HEK293 (cell line): ENCODE data around the gene AGR2.

ENCODE experiments used
- CTCF ChIA-PET: fragments of 350-600 bp; formaldehyde crosslinking; extraction: SDS; loops from one replicate; lab custom pipeline; 2021; ENCODE audit warnings: antibody characterized with exemption; lab: Yijun Ruan, JAX
- POLR2A ChIA-PET: fragments of 300-600 bp; formaldehyde crosslinking; extraction: SDS; loops from one replicate; lab custom pipeline; 2020; ENCODE audit warnings: antibody characterized with exemption, inconsistent platforms; lab: Yijun Ruan, JAX
- H3K27ac ChIP-seq: fragments of 200-500 bp; sonication (Bioruptor generic); 2 replicates; pipeline ENCODE4 v1.5.1; 2014; ENCODE audit warnings: low read depth, low read length, control low read depth, inconsistent platforms; ENCODE audit errors: extremely low read depth
- H3K36me3 ChIP-seq, 2 experiments: fragments of 200-500 bp in 1 of 2; sonication (Bioruptor generic) in 1 of 2; 1 replicate in 1 of 2; 2 replicates in 1 of 2; pipeline ENCODE4 v1.5.1; 2014 to 2017; ENCODE audit warnings: inconsistent platforms in 2 of 2, low read length in 2 of 2; ENCODE audit not compliant: control insufficient read depth in 2 of 2, insufficient read depth in 1 of 2
- H3K4me1 ChIP-seq: fragments of 200-500 bp; sonication (Bioruptor generic); 2 replicates; pipeline ENCODE4 v1.5.1; 2014; ENCODE audit warnings: mild to moderate bottlenecking, low read length, inconsistent platforms; ENCODE audit not compliant: control insufficient read depth, insufficient read depth
- H3K4me3 ChIP-seq: 2 replicates; pipeline ENCODE4 v1.5.1; 2011; ENCODE audit warnings: low read depth, mild to moderate bottlenecking, control low read depth, low read length, moderate library complexity
- H3K9me3 ChIP-seq: fragments of 200-500 bp; sonication (Bioruptor generic); 2 replicates; pipeline ENCODE4 v1.5.1; 2014; ENCODE audit warnings: low read depth, low read length, inconsistent platforms; ENCODE audit not compliant: control insufficient read depth, insufficient read depth
- HOXA7 ChIP-seq: sonication (generic); formaldehyde crosslinking; IDR thresholded peaks from 2 replicates; pipeline ENCODE4 v1.8.1; 2022; ENCODE audit warnings: missing genetic modification reagents, borderline replicate concordance
- KLF8 ChIP-seq: fragments of 450-650 bp; formaldehyde crosslinking; IDR thresholded peaks from 2 replicates; pipeline ENCODE4 v1.5.1; 2016; ENCODE audit warnings: missing biosample characterization, missing genetic modification characterization
- KLF9 ChIP-seq: fragments of 450-650 bp; formaldehyde crosslinking; IDR thresholded peaks from 2 replicates; pipeline ENCODE4 v1.5.1; 2016; ENCODE audit warnings: missing biosample characterization, missing genetic modification characterization, low read depth
- MZF1 ChIP-seq: fragments of 450-650 bp; formaldehyde crosslinking; IDR thresholded peaks from 2 replicates; pipeline ENCODE4 v1.5.1; 2017; ENCODE audit warnings: missing biosample characterization, missing genetic modification characterization, borderline replicate concordance
- REST ChIP-seq: fragments of 450-650 bp; formaldehyde crosslinking; IDR thresholded peaks from 2 replicates; pipeline ENCODE4 v1.5.1; 2016; ENCODE audit warnings: missing biosample characterization, missing genetic modification characterization
- YY1 ChIP-seq: fragments of 450-650 bp; formaldehyde crosslinking; IDR thresholded peaks from 2 replicates; pipeline ENCODE4 v1.5.1; 2018; ENCODE audit warnings: missing biosample characterization, missing genetic modification characterization
- ZNF140 ChIP-seq: fragments of 450-650 bp; formaldehyde crosslinking; IDR thresholded peaks from 2 replicates; pipeline ENCODE4 v1.5.1; 2016; ENCODE audit warnings: missing biosample characterization, missing genetic modification characterization
- ZNF24 ChIP-seq: fragments of 450-650 bp; formaldehyde crosslinking; IDR thresholded peaks from 2 replicates; pipeline ENCODE4 v1.5.1; 2016; ENCODE audit warnings: missing biosample characterization, missing genetic modification characterization
- ZNF518A ChIP-seq: fragments of 450-650 bp; formaldehyde crosslinking; conservative IDR thresholded peaks from 2 replicates; pipeline ENCODE4 v1.5.1; 2016; ENCODE audit warnings: low read depth, missing biosample characterization, missing genetic modification characterization
- ZNF530 ChIP-seq: fragments of 450-650 bp; formaldehyde crosslinking; IDR thresholded peaks from 2 replicates; pipeline ENCODE4 v1.5.1; 2016; ENCODE audit warnings: low read depth, missing biosample characterization, missing genetic modification characterization
- ZNF549 ChIP-seq: fragments of 450-650 bp; IDR thresholded peaks from 2 replicates; pipeline ENCODE4 v1.5.1; 2018; ENCODE audit warnings: missing biosample characterization, missing genetic modification characterization, mild to moderate bottlenecking, inconsistent platforms, moderate library complexity
- ZNF596 ChIP-seq: fragments of 450-650 bp; IDR thresholded peaks from 2 replicates; pipeline ENCODE4 v1.5.0; 2018; ENCODE audit warnings: missing biosample characterization, mild to moderate bottlenecking, missing genetic modification characterization, moderate library complexity
- ZNF837 ChIP-seq: fragments of 450-650 bp; formaldehyde crosslinking; IDR thresholded peaks from 2 replicates; pipeline ENCODE4 v1.5.1; 2016; ENCODE audit warnings: missing biosample characterization, missing genetic modification characterization
- ZSCAN16 ChIP-seq: fragments of 450-650 bp; formaldehyde crosslinking; IDR thresholded peaks from 2 replicates; pipeline ENCODE4 v1.5.1; 2016; ENCODE audit warnings: missing biosample characterization, missing genetic modification characterization
- ZXDB ChIP-seq: fragments of 450-650 bp; formaldehyde crosslinking; IDR thresholded peaks from 2 replicates; pipeline ENCODE4 v1.5.1; 2016; ENCODE audit warnings: missing biosample characterization, missing genetic modification characterization
- TF ChIP-seq, protein P1 (sequence below): fragments of 450-650 bp; formaldehyde crosslinking; IDR thresholded peaks from 2 replicates; pipeline ENCODE4 v1.5.1; 2016; ENCODE audit warnings: missing biosample characterization, missing genetic modification characterization

AGR2 gene

GRCh38 chr7:16810573-16810972, 5.8 kb upstream of the AGR2 start (continued):
- TF ChIP-seq ZNF596 (tag by site-specific recombination): no peak
- no peak for TF ChIP-seq ZNF530 (tag by site-specific recombination)
- TF ChIP-seq ZSCAN16 (tag by site-specific recombination): no peak
- TF ChIP-seq KLF8 (tag by site-specific recombination): no peak
- no peak for TF ChIP-seq ZXDB
- no peak for TF ChIP-seq ZNF140 (tag by site-specific recombination)
- no peak for TF ChIP-seq ZNF837 (tag by site-specific recombination)

DNA sequence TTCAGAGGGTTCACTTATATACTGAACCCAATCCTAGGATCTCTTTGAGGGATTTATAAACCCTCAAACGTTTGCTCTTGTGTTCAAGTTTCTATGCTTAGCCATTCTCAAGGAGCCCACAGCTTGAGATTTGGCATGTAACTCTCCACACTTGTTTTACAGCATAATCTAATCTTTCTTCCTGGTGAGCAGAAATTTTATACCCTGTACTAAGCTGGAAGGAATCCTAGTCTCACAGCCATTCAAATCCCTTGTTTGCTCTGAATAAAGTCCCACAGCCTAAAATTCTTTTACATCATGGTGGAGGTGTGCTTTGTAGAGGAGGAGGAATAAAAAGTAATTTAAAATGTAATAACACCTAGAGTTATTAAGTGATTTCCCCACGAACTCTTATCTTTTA, 5.3 kb upstream of the AGR2 start:
- Histone ChIP-seq H3K27ac (no peak overlapping the region), H3K4me1 (peaks cover 7% of the 10 kb centered on the region), H3K36me3 (no peaks in the 10 kb centered on the region), H3K9me3 (no peaks in the 10 kb centered on the region)
- CTCF ChIA-PET: interaction anchor here (0.9 kb wide), 1 partner anchor 9 kb away, joined by 7 read pairs; no protein-coding TSS in a partner anchor
- TF ChIP-seq MZF1 (no peak), YY1 (tag by site-specific recombination) (no peak), HOXA7 (no peak), ZNF549 (tag by site-specific recombination) (no peak), ZNF518A (tag by site-specific recombination) (no peak), ZNF24 (tag by site-specific recombination) (no peak), KLF9 (tag by site-specific recombination) (no peak), REST (tag by site-specific recombination) (no peak)
- TF ChIP-seq, protein P1, sequence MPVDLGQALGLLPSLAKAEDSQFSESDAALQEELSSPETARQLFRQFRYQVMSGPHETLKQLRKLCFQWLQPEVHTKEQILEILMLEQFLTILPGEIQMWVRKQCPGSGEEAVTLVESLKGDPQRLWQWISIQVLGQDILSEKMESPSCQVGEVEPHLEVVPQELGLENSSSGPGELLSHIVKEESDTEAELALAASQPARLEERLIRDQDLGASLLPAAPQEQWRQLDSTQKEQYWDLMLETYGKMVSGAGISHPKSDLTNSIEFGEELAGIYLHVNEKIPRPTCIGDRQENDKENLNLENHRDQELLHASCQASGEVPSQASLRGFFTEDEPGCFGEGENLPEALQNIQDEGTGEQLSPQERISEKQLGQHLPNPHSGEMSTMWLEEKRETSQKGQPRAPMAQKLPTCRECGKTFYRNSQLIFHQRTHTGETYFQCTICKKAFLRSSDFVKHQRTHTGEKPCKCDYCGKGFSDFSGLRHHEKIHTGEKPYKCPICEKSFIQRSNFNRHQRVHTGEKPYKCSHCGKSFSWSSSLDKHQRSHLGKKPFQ (tag by site-specific recombination): no peak
- TF ChIP-seq, all 188 proteins: peak for 0
- no peak overlapping the region for H3K4me3 ChIP-seq
- POLR2A ChIA-PET: no interaction called here
